HepG2 (cell line): Measurements from ENCODE around the gene TTC5. TPM values are rescaled to one million over a fixed set of nuclear protein-coding genes. Genes with fewer than 3 reads are reported as not detected.

ENCODE experiments used
- ATAC-seq: fragments of 200-7000 bp; cut with Tn5 transposase; 3 replicates; pipeline ENCODE4 v1.9.1; 2020; ENCODE audit warnings: mild to moderate bottlenecking, moderate library complexity
- BruUV-seq: library from RNA; stranded (reverse); fragments of 400-500 nt; replicated peaks from 2 replicates; lab custom pipeline; 2021; lab: Mats Ljungman, UMichigan
- CTCF ChIA-PET: fragments of 300-600 bp; formaldehyde crosslinking; extraction: SDS; loops from one replicate; lab custom pipeline; 2021; ENCODE audit warnings: low total read pairs, inconsistent platforms, low intra/inter-chr PET ratio; lab: Yijun Ruan, JAX
- POLR2A ChIA-PET: fragments of 350-600 bp; sonication (Branson Sonifier 250); formaldehyde crosslinking; loops from one replicate; lab custom pipeline; 2020; ENCODE audit warnings: antibody characterized with exemption, inconsistent platforms; lab: Yijun Ruan, JAX
- DNase-seq: peaks from one replicate; pipeline ENCODE4 v3.0.0-alpha.2; 2015; ENCODE audit warnings: low spot score
- FAIRE-seq: peaks from 3 replicates; lab custom pipeline; 2011; peaks lifted over from hg19 to GRCh38; lab: Jason Lieb, UNC
- H2AFZ ChIP-seq: one replicate; pipeline ENCODE4 v1.6.1; 2011; ENCODE audit warnings: low read length, inconsistent platforms
- H3K27ac ChIP-seq: fragments of 300-600 bp; 3 replicates; pipeline ENCODE4 v1.8.0; 2011; ENCODE audit warnings: mixed run types, mild to moderate bottlenecking, mixed read lengths, low read length, inconsistent platforms; ENCODE audit not compliant: insufficient read depth; ENCODE audit errors: extremely low read length
- H3K27me3 ChIP-seq, 2 experiments: fragments of 200-600 bp in 1 of 2; 2 replicates in 1 of 2; 3 replicates in 1 of 2; pipeline versions ENCODE4 v1.6.0 to v1.8.0; 2011; ENCODE audit warnings: low read length in 2 of 2, mild to moderate bottlenecking in 2 of 2, moderate library complexity in 2 of 2, inconsistent platforms in 1 of 2; ENCODE audit not compliant: insufficient read depth in 2 of 2, control insufficient read depth in 1 of 2
- H3K36me3 ChIP-seq, 2 experiments: fragments of 200-600 bp in 1 of 2; replicated peaks in 1 of 2; 2 replicates in 1 of 2; 3 replicates in 1 of 2; pipeline versions ENCODE4 v1.5.1 to v1.8.0; 2011; ENCODE audit warnings: low read length in 2 of 2, inconsistent platforms in 1 of 2; ENCODE audit not compliant: insufficient read depth in 2 of 2, control insufficient read depth in 1 of 2
- H3K4me1 ChIP-seq: 2 replicates; pipeline ENCODE4 v1.5.1; 2012; ENCODE audit warnings: low read length, inconsistent platforms; ENCODE audit not compliant: insufficient read depth
- H3K4me2 ChIP-seq: 2 replicates; pipeline ENCODE4 v1.6.0; 2011; ENCODE audit warnings: low read depth, low read length, inconsistent platforms
- H3K4me3 ChIP-seq, 3 experiments: fragments of 200-600 bp in 1 of 3; sonication (generic), shearing (Covaris generic) in 1 of 3; replicated peaks in 1 of 3; 2 replicates each; pipeline ENCODE4 v1.5.1; 2011 to 2016; ENCODE audit warnings: low read length in 3 of 3, inconsistent platforms in 2 of 3, low read depth in 2 of 3, mild to moderate bottlenecking in 2 of 3, control low read depth in 1 of 3, mixed read lengths in 1 of 3; ENCODE audit not compliant: insufficient read depth in 1 of 3
- H3K79me2 ChIP-seq: one replicate; pipeline ENCODE4 v1.6.1; 2011; ENCODE audit warnings: low read length, inconsistent platforms; ENCODE audit not compliant: insufficient read depth
- H3K9ac ChIP-seq: 2 replicates; pipeline ENCODE4 v1.6.0; 2011; ENCODE audit warnings: mild to moderate bottlenecking, low read depth, low read length, inconsistent platforms; ENCODE audit not compliant: insufficient read depth
- H3K9me3 ChIP-seq: 2 replicates; pipeline ENCODE4 v1.5.1; 2012; ENCODE audit warnings: mild to moderate bottlenecking, low read length
- H4K20me1 ChIP-seq: 2 replicates; pipeline ENCODE4 v1.6.0; 2011; ENCODE audit warnings: inconsistent platforms, mild to moderate bottlenecking, low read length, moderate library complexity; ENCODE audit not compliant: insufficient read depth
- CC2D1A ChIP-seq: sonication (generic); formaldehyde crosslinking; IDR thresholded peaks from 2 replicates; pipeline ENCODE4 v1.8.1; 2023; ENCODE audit warnings: mild to moderate bottlenecking, missing genetic modification reagents
- GFI1 ChIP-seq: sonication (generic); formaldehyde crosslinking; IDR thresholded peaks from 2 replicates; pipeline ENCODE4 v1.5.0; 2020; ENCODE audit warnings: missing genetic modification reagents, mild to moderate bottlenecking, borderline replicate concordance
- KDM5A ChIP-seq: fragments of 200-600 bp; sonication (generic); IDR thresholded peaks from 2 replicates; pipeline ENCODE4 v1.7.0; 2018; ENCODE audit warnings: antibody characterized with exemption, mild to moderate bottlenecking, low read length, borderline replicate concordance
- ZBTB21 ChIP-seq: sonication (generic); formaldehyde crosslinking; IDR thresholded peaks from 2 replicates; pipeline ENCODE4 v1.4.0; 2020; ENCODE audit warnings: missing genetic modification reagents
- ZBTB7A ChIP-seq: sonication (generic); formaldehyde crosslinking; IDR thresholded peaks from 2 replicates; pipeline ENCODE4 v1.8.0; 2022; ENCODE audit warnings: mild to moderate bottlenecking, missing genetic modification reagents
- ZNF75D ChIP-seq: sonication (generic); formaldehyde crosslinking; IDR thresholded peaks from 2 replicates; pipeline ENCODE4 v1.8.1; 2023; ENCODE audit warnings: missing genetic modification reagents, mild to moderate bottlenecking, borderline replicate concordance
- ZNF780A ChIP-seq: sonication (generic); formaldehyde crosslinking; IDR thresholded peaks from 2 replicates; pipeline ENCODE4 v1.8.0; 2022; ENCODE audit warnings: mild to moderate bottlenecking, missing genetic modification reagents, moderate library complexity
- WGBS: methylation state at CpG from one replicate; pipeline ENCODE4 v1.1.6; 2017; ENCODE audit warnings: low lambda C conversion rate; 5-methylcytosine and 5-hydroxymethylcytosine counted together
- in situ Hi-C: cut with HindIII; loops from 2 replicates; pipeline ENCODE4 v1.10.0; 2017; ENCODE audit warnings: low pct_unique_long_range_greater_than_20kb; ENCODE audit not compliant: extremely low pct_ligation_motif_present
- intact Hi-C: fragments of 100-400 bp; cut with micrococcal nuclease; formaldehyde crosslinking; loops from one replicate; pipeline ENCODE4 v1.10.0; 2022; ENCODE audit not compliant: unreplicated experiment
- polyA plus RNA-seq, 8 experiments: library from polyadenylated mRNA; depleted of rRNA in 3 of 8; stranded (reverse) in 7 of 8; unstranded in 1 of 8; fragments of >200 nt; fragmentation: Illumina TruSeq in 4 of 8; extraction: Trizol in 4 of 8; gene quantifications; 2 replicates each; pipeline versions ENCODE4 v1.2.1 to v1.2.3, GENCODE V29; 2011 to 2016; ENCODE audit warnings: low read depth in 4 of 8, missing spikeins in 1 of 8, mixed read lengths in 1 of 8; ENCODE audit not compliant: insufficient read depth in 1 of 8
- total RNA-seq, 5 experiments: library from RNA; depleted of rRNA; stranded (reverse); fragments of >200 nt; fragmentation: Illumina TruSeq; extraction: Trizol; gene quantifications; 2 replicates each; pipeline ENCODE4 v1.2.3, GENCODE V29; 2016; ENCODE audit warnings: low read depth in 1 of 5
- TF ChIP-seq, protein P1 (sequence below): sonication (generic); formaldehyde crosslinking; IDR thresholded peaks from 2 replicates; pipeline ENCODE4 v1.9.0; 2021; ENCODE audit warnings: missing genetic modification reagents, borderline replicate concordance

TTC5 gene
- total and polyA plus RNA-seq, 2 of the 13 experiments (the other 11 are each of a cell fraction or from before 2014, with no cell fraction given): 8.7 to 28.5 TPM

DNA sequence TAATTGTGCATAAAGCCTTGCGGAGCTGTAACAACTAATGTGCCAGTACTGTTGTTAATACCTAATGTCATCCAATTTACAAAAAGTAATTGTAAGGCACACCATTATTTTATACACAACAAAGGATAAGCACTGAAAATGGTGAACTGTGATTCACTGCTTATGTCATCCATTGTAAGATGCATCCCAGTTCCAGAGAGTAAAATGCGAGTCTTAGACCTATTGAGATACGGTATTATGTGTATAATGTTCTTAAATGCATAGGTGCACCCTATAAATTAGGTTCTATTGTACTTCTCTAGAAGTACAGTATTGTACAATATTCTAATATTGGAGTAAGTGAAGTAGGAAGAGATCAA, 38.1 kb upstream of the TTC5 start:
- Histone ChIP-seq H3K36me3 (peaks cover 5 to 16% of the 10 kb centered on the region in 2 experiments; a peak in 4 of 5 replicates), H4K20me1 (no peaks in the 10 kb centered on the region), H3K4me2 (peak overlapping the region; percentile 70), H3K4me1 (peaks cover 25% of the 10 kb centered on the region), H3K27ac (peak overlapping the region; percentile 74), H2AFZ (peak overlapping the region; percentile 18)
- DNase-seq: no peak
- TSS peak; percentile 86 for BruUV-seq
- intact Hi-C loops: loop anchor here (1.0 to 2.0 kb wide), 6 partner anchors 11 to 342 kb away; partner anchors contain the start of genes CCNB1IP1, PIP4P1 and TEP1
- in situ Hi-C loops: loop anchor here (25.0 kb wide), 2 partner anchors 118 to 643 kb away; partner anchors contain the start of genes APEX1, METTL17, OSGEP and PIP4P1
- ChIA-PET POLR2A (interaction anchor here (0.7 to 5.8 kb wide), 30 partner anchors 8 to 1213 kb away, joined by 3 to 139 read pairs (median 8); partner anchors contain the start of genes APEX1, CCNB1IP1, METTL3 and OSGEP), CTCF (no interaction called here)
- FAIRE-seq: no peak
- 0 out of 2 replicates have a peak, but pooled peaks have one; percentile 41 for TF ChIP-seq ZNF75D (CRISPR knock-in tag)
- no peak for TF ChIP-seq CC2D1A (CRISPR knock-in tag)
- TF ChIP-seq ZBTB21 (CRISPR knock-in tag): peak; percentile 26; the same call in 1 of the 2 replicates
- TF ChIP-seq, protein P1, sequence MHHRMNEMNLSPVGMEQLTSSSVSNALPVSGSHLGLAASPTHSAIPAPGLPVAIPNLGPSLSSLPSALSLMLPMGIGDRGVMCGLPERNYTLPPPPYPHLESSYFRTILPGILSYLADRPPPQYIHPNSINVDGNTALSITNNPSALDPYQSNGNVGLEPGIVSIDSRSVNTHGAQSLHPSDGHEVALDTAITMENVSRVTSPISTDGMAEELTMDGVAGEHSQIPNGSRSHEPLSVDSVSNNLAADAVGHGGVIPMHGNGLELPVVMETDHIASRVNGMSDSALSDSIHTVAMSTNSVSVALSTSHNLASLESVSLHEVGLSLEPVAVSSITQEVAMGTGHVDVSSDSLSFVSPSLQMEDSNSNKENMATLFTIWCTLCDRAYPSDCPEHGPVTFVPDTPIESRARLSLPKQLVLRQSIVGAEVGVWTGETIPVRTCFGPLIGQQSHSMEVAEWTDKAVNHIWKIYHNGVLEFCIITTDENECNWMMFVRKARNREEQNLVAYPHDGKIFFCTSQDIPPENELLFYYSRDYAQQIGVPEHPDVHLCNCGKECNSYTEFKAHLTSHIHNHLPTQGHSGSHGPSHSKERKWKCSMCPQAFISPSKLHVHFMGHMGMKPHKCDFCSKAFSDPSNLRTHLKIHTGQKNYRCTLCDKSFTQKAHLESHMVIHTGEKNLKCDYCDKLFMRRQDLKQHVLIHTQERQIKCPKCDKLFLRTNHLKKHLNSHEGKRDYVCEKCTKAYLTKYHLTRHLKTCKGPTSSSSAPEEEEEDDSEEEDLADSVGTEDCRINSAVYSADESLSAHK (CRISPR knock-in tag): no peak
- TF ChIP-seq GFI1 (CRISPR knock-in tag): 0 out of 2 replicates have a peak, but pooled peaks have one; percentile 9
- TF ChIP-seq ZNF780A (CRISPR knock-in tag): 0 out of 2 replicates have a peak, but pooled peaks have one; percentile 42
- peak; percentile 50; the same call in 1 of the 2 replicates for TF ChIP-seq KDM5A
- TF ChIP-seq ZBTB7A (CRISPR knock-in tag): 0 out of 2 replicates have a peak, but pooled peaks have one; percentile 9
- TF ChIP-seq, all 625 proteins: peak for 6
- H3K9me3 ChIP-seq: no peaks in the 10 kb centered on the region
- no peak for ATAC-seq
- peak overlapping the region; percentile 91 for H3K9ac ChIP-seq
- 4% methylated on average over 3 of the region's 3 CpGs for WGBS
- peaks cover 12% of the 10 kb centered on the region for H3K79me2 ChIP-seq
- peak overlapping the region; percentile 82 to 88 (median 86) for H3K4me3 ChIP-seq
- no peaks in the 10 kb centered on the region; a peak in 1 of 5 replicates for H3K27me3 ChIP-seq
